ENCODE results near the gene CBX4. TPM values are rescaled to one million over a fixed set of nuclear protein-coding genes. Genes with fewer than 3 reads are reported as not detected.

CBX4 gene
- polyA plus RNA-seq, 1 of the 3 experiments (the other 2 are of a cell fraction) = 21.9 TPM

- Histone ChIP-seq H3K4me2 (no peak overlapping the region), H3K27me3 (ENCODE audit: insufficient read depth) (no peaks in the 10 kb centered on the region), H3K4me1 (ENCODE audit: control insufficient read depth in 1 of 2, insufficient read depth in 2 of 2, low read depth in 1 of 2, low read length in 1 of 2) (peaks cover 0 to 38% of the 10 kb centered on the region in 2 experiments; a peak in 2 of 4 replicates), H3K9me2 (no peaks in the 10 kb centered on the region), H3K36me3 (replicated peaks in 1 of 2; ENCODE audit: control insufficient read depth in 1 of 2, insufficient read depth in 2 of 2, low read length in 1 of 2) (peaks cover 8 to 56% of the 10 kb centered on the region in 2 experiments), H3F3A (replicated peaks; ENCODE audit: insufficient read depth) (peaks cover 12% of the 10 kb centered on the region), H3K27ac (ENCODE audit: low read depth in 2 of 2, low read length in 1 of 2) (no peak overlapping the region), H3K9me3 (no peaks in the 10 kb centered on the region), H3K4me3 (ENCODE audit: low read depth in 2 of 2, low read length in 1 of 2) (no peak overlapping the region), H2AFZ (ENCODE audit: low read depth) (no peak overlapping the region), H3K79me2 (ENCODE audit: insufficient read depth) (peaks cover 23% of the 10 kb centered on the region; the same call in 1 of the 2 replicates), H3K9ac (no peak overlapping the region), H4K20me1 (ENCODE audit: insufficient read depth) (peaks cover 29% of the 10 kb centered on the region; the same call in 1 of the 2 replicates)
- POLR2A ChIA-PET = interaction anchor here (0.6 to 1.6 kb wide), 2 partner anchors 13 to 1196 kb away, joined by 4 to 7 read pairs; partner anchors contain the start of gene CBX8
- DNase-seq = no peak
- CTCF ChIA-PET = interaction anchor here (0.9 to 1.4 kb wide), 5 partner anchors 10 to 56 kb away, joined by 3 to 5 read pairs (median 3); partner anchors contain the start of gene CBX8
- WGBS (ENCODE audit: low lambda C conversion rate) = 95% methylated on average over 21 of the region's 31 CpGs
- no peak for TF ChIP-seq SIN3A (IDR thresholded peaks at IDR 0.05; ENCODE audit: borderline replicate concordance, low read depth, low read length)
- TF ChIP-seq REST (IDR thresholded peaks at IDR 0.05; ENCODE audit: low read depth, low read length) = no peak
- TF ChIP-seq POLR2AphosphoS5 (IDR thresholded peaks at IDR 0.05; ENCODE audit: low read depth, low read length) = no peak
- TF ChIP-seq CTCF (IDR thresholded peaks at IDR 0.05) = no peak
- no peak for TF ChIP-seq RCOR1 (IDR thresholded peaks at IDR 0.05; ENCODE audit: low read length)
- no peak for TF ChIP-seq EZH2phosphoT487 (IDR thresholded peaks at IDR 0.05; ENCODE audit: borderline replicate concordance, low read depth)
- TF ChIP-seq YY1 (IDR thresholded peaks at IDR 0.05; ENCODE audit: low read depth) = no peak
- TF ChIP-seq EP300 (IDR thresholded peaks at IDR 0.05; ENCODE audit: borderline replicate concordance in 1 of 2, low read depth in 1 of 2, low read length in 1 of 2) = no peak
- no peak for TF ChIP-seq TCF12 (IDR thresholded peaks at IDR 0.05)
- no peak for TF ChIP-seq USF2 (IDR thresholded peaks at IDR 0.05; ENCODE audit: borderline replicate concordance, low read depth, low read length)
- no peak for TF ChIP-seq NRF1 (IDR thresholded peaks at IDR 0.05; ENCODE audit: low read depth, low read length)
- no peak for TF ChIP-seq RAD21 (IDR thresholded peaks at IDR 0.05; ENCODE audit: low read length)
- no peak for TF ChIP-seq JUND (IDR thresholded peaks at IDR 0.05)
- no peak for TF ChIP-seq ELF1 (IDR thresholded peaks at IDR 0.05)
- TF ChIP-seq GATA2 (CRISPR knock-in tag; IDR thresholded peaks at IDR 0.05) = no peak
- TF ChIP-seq MAX (IDR thresholded peaks at IDR 0.05; ENCODE audit: low read depth) = no peak
- no peak for TF ChIP-seq RXRA (IDR thresholded peaks at IDR 0.05; ENCODE audit: borderline replicate concordance, low read depth)
- no peak for TF ChIP-seq MEF2A (IDR thresholded peaks at IDR 0.05; ENCODE audit: borderline replicate concordance, low read depth)
- no peak for TF ChIP-seq RFX5 (IDR thresholded peaks at IDR 0.05; ENCODE audit: low read length)
Measured at GRCh38 chr17:79784353-79785016, 54.8 kb downstream of the CBX4 start.

Measured in SK-N-SH (cell line).